Measurements from ENCODE around the gene CD300LB. TPM values are rescaled to one million over a fixed set of nuclear protein-coding genes. Genes with fewer than 3 reads are reported as not detected.

The CD300LB gene
- total RNA-seq, 1 experiment from 2014 or later, result not detected

DNA sequence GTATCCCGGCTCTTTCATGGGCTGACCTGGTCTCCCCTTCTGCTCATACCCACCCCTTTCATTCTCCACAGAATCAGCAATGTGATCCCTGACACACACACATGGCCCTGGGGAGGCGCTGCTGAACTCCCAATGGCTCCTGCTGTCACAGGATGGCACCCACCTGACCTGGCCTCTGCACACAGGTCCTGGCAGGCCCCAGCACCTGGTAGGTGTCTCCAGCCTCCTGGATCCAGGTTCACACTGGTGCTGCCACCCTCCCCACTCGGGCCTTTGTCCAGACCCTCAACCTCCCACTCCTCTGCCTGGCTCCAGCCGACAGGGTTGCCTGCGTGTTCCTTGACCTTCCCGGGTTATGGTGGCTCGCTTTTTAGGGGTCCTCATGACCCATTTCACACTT, 16.0 kb upstream of the CD300LB start:
- Histone ChIP-seq H3K4me3 (ENCODE audit: low read depth, low read length, poor library complexity, severe bottlenecking) (no peak overlapping the region), H3K27ac (ENCODE audit: low read depth, low read length, poor library complexity, severe bottlenecking) (no peak overlapping the region), H3K9me3 (ENCODE audit: low read depth, low read length, poor library complexity, severe bottlenecking) (no peaks in the 10 kb centered on the region), H3K27me3 (replicated peaks; ENCODE audit: insufficient read depth, low read depth, low read length, poor library complexity) (no peaks in the 10 kb centered on the region), H3K36me3 (ENCODE audit: insufficient read depth, low read length, poor library complexity, severe bottlenecking) (no peaks in the 10 kb centered on the region), H3K4me1 (ENCODE audit: insufficient read depth, low read length, poor library complexity, severe bottlenecking) (no peaks in the 10 kb centered on the region)
- POLR2A ChIA-PET (ENCODE audit: low non-redundant PET), result no interaction called here
- BruUV-seq (replicated peaks), result no TSS peak
- intact Hi-C loops (cut with micrococcal nuclease; ENCODE audit: unreplicated experiment), result no loop called here
- DNase-seq (ENCODE audit: low spot score), result no peak
- TF ChIP-seq CTCF (conservative IDR thresholded peaks at IDR 0.05; ENCODE audit: low read depth, low read length) (no peak), EZH2 (IDR thresholded peaks at IDR 0.05; ENCODE audit: borderline replicate concordance, low read depth, low read length, poor library complexity, severe bottlenecking) (no peak)
- CTCF ChIA-PET, result no interaction called here

- TF ChIP-seq CTCF (conservative IDR thresholded peaks at IDR 0.05; ENCODE audit: low read depth, low read length) (no peak), EZH2 (IDR thresholded peaks at IDR 0.05; ENCODE audit: borderline replicate concordance, low read depth, low read length, poor library complexity, severe bottlenecking) (no peak)
- Histone ChIP-seq H3K36me3 (ENCODE audit: insufficient read depth, low read length, poor library complexity, severe bottlenecking) (no peaks in the 10 kb centered on the region), H3K27ac (ENCODE audit: low read depth, low read length, poor library complexity, severe bottlenecking) (no peak overlapping the region), H3K9me3 (ENCODE audit: low read depth, low read length, poor library complexity, severe bottlenecking) (no peaks in the 10 kb centered on the region), H3K4me3 (ENCODE audit: low read depth, low read length, poor library complexity, severe bottlenecking) (no peak overlapping the region), H3K27me3 (replicated peaks; ENCODE audit: insufficient read depth, low read depth, low read length, poor library complexity) (no peaks in the 10 kb centered on the region), H3K4me1 (ENCODE audit: insufficient read depth, low read length, poor library complexity, severe bottlenecking) (no peaks in the 10 kb centered on the region)
- intact Hi-C loops (cut with micrococcal nuclease; ENCODE audit: unreplicated experiment), result no loop called here
- ChIA-PET POLR2A (ENCODE audit: low non-redundant PET) (no interaction called here), CTCF (no interaction called here)
- BruUV-seq (replicated peaks), result no TSS peak
- DNase-seq (ENCODE audit: low spot score), result no peak
Observed at GRCh38 chr17:74546586-74546985, 15.3 kb upstream of the CD300LB start.

DNA sequence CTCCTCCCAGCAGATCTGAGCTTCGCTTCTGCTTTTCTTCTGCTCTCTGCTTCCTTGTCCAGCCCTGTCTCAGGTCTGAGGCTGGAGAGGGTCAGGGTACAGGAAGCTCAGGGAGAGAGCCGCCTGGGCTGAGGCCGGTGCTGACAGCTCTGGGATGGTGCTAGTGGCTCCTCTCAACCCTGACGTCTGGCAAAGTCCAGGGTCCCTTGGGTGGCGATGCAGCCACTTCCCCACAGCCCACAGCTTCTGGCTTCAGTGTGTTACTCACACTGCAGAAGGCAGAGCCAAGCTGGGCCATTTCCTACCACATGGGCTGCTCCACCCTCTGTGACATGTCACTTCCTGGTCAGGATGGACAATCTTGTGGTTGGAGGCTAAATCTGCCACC, 14.6 kb upstream of the CD300LB start, which contains the start of gene CD300C:
Gene CD300C (minus strand): TSS at position 273 of the 388 bp plus-strand sequence. CDS start 333 bp downstream, outside the sequence.
- H3K4me1 ChIP-seq (ENCODE audit: insufficient read depth, low read length, poor library complexity, severe bottlenecking), result no peaks in the 10 kb centered on the region
- TF ChIP-seq EZH2 (IDR thresholded peaks at IDR 0.05; ENCODE audit: borderline replicate concordance, low read depth, low read length, poor library complexity, severe bottlenecking) (no peak), CTCF (conservative IDR thresholded peaks at IDR 0.05; ENCODE audit: low read depth, low read length) (no peak)
- H3K9me3 ChIP-seq (ENCODE audit: low read depth, low read length, poor library complexity, severe bottlenecking), result no peaks in the 10 kb centered on the region
- ChIA-PET POLR2A (ENCODE audit: low non-redundant PET) (no interaction called here), CTCF (no interaction called here)
- no peaks in the 10 kb centered on the region for H3K36me3 ChIP-seq (ENCODE audit: insufficient read depth, low read length, poor library complexity, severe bottlenecking)
- intact Hi-C loops (cut with micrococcal nuclease; ENCODE audit: unreplicated experiment), result no loop called here
- H3K27ac ChIP-seq (ENCODE audit: low read depth, low read length, poor library complexity, severe bottlenecking), result no peak within 1 kb of the TSS
- BruUV-seq (replicated peaks), result no TSS peak
- DNase-seq (ENCODE audit: low spot score), result no peak
- H3K27me3 ChIP-seq (replicated peaks; ENCODE audit: insufficient read depth, low read depth, low read length, poor library complexity), result no peaks in the 10 kb centered on the region
- no peak within 1 kb of the TSS for H3K4me3 ChIP-seq (ENCODE audit: low read depth, low read length, poor library complexity, severe bottlenecking)

Measured in A673 (cell line).